GM19099 (cell line): ENCODE measurements around the gene BBOX1.

Experiments used
- POLR2A ChIP-seq: IDR thresholded peaks from 3 replicates; pipeline ENCODE4 v1.6.1; 2011; ENCODE audit warnings: low read depth; ENCODE audit not compliant: insufficient read length; ENCODE audit errors: extremely low read depth

The BBOX1 gene

GRCh38 chr11:27018902-27019529 is 21.6 kb upstream of the BBOX1 start:
- no peak for TF ChIP-seq POLR2A

DNA sequence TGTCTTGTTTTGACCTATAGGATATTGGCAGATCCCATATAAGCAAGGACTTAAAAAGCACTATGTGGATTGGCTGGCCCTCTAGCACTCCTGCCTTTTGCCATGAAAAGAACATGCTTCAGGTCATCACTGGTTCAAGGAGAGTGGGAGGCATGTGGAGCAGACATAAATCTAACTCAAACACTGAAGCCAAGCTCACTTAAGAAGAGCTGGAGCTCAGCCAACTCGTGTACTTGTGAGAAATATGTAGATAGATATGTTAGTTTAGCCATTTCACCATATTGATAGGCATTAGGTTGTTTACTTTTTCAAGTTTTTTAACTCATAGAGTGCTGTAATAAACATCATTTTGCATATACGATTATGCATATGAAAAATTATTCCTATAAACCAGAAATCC is 19.9 kb upstream of the BBOX1 start:
- TF ChIP-seq POLR2A = no peak

- TF ChIP-seq POLR2A = no peak
These were observed 17.9 kb upstream of the BBOX1 start for GRCh38 chr11:27022659-27023251.

- no peak for TF ChIP-seq POLR2A
These were observed 15.8 kb upstream of the BBOX1 start for GRCh38 chr11:27024865-27025264.

- TF ChIP-seq POLR2A = no peak
These were observed 15.2 kb upstream of the BBOX1 start for GRCh38 chr11:27025312-27025955.

GRCh38 chr11:27025957-27026733 is 14.5 kb upstream of the BBOX1 start:
- no peak for TF ChIP-seq POLR2A

- no peak for TF ChIP-seq POLR2A
These were observed 12.1 kb upstream of the BBOX1 start for GRCh38 chr11:27028561-27028965.

GRCh38 chr11:27029966-27030365 is 10.6 kb upstream of the BBOX1 start:
- no peak for TF ChIP-seq POLR2A

DNA sequence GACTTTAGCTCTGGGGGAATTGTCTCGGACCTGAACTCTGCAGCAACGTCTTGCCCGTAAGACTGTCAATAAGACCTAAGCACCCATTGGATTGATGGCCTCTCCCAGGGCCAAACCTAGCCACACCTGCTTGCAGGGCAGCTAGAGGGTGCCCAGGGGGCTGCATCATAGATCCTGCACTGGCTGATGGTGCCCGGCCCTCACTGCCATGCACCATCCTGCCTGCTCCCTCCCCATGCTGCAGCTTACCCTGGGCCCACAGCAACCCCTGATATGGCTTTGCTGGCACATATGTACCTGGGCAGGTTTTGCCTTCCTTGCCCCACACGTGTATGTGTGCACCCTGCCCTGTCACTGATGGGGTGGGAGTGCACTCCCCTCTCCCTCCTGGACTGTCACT is 8.9 kb upstream of the BBOX1 start:
- TF ChIP-seq POLR2A = no peak

GRCh38 chr11:27039873-27040272 is 742 bp upstream of the BBOX1 start:
- no peak for TF ChIP-seq POLR2A

DNA sequence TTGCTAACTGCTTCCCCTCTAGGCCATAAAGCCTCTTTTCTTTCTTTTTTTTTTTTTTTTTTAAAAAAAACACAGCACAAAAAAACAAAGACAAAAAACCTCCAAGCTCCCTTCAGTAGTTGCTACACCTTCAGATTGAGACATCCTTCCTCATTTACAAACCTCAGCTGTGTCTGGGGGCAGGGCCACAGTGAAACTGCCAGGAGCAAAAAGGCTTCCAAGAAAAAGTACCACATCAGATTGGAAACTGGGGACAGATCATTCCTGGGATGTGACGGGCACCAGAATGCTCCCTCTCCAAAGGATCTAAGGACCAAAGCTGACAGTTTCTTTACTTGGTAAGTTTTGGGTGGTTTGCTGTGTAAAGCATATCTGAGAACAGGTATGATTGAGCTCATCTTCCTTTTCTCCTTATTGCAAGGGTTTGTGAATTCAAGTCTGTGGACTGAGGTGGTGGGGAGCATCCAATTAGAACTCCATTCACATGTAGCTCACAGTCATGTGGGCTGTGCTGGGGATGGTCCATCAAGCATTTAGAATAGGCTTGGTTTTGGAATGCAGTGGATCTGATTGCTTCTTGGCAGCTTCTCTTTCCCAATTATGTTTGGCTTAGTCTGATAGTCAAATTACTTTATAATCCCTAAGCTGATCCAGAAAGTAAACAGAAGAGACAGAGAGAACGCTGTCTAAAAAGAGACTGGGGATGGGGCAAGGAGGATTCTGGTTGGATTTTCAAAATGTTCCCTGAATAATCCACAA is 705 bp downstream of the BBOX1 start:
- TF ChIP-seq POLR2A = no peak

GRCh38 chr11:27046956-27047355 is 6.3 kb downstream of the BBOX1 start:
- no peak for TF ChIP-seq POLR2A

DNA sequence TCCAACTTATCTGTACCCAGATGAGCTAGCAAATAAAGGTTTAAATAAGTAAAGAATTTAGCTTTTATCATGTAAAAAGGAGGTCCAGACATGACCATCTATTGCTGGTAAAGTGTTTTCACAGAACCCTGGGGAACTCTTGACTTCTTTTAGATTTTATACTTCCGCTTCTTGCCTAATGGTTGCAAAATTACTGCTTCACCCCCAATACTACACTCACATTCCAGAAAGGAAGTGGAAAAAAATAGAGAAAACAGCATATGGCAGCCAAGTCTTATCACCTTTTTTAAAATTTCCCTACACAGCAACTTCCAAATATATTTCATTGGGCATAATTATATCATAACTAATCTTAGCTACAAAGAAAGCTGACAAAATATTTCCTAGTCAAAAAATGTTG is 12.1 kb downstream of the BBOX1 start:
- no peak for TF ChIP-seq POLR2A

GRCh38 chr11:27055065-27055682 is 14.6 kb downstream of the BBOX1 start:
- no peak for TF ChIP-seq POLR2A
